ACC112 (cell line): Measurements from ENCODE around the gene DYNC2I2.

Experiments used
- H2AFZ ChIP-seq: fragments of 200-600 bp; sonication (generic); one replicate; pipeline ENCODE4 v1.6.0; 2017; ENCODE audit warnings: antibody characterized with exemption, low read length; ENCODE audit not compliant: unreplicated experiment
- H3K27ac ChIP-seq: fragments of 200-600 bp; sonication (generic); 2 replicates; pipeline ENCODE4 v1.5.1; 2014; ENCODE audit warnings: low read depth, mild to moderate bottlenecking, antibody characterized with exemption, low read length, moderate library complexity
- H3K27me3 ChIP-seq: fragments of 200-600 bp; sonication (generic); 2 replicates; pipeline ENCODE4 v1.6.1; 2014; ENCODE audit warnings: mild to moderate bottlenecking, antibody characterized with exemption, low read length, moderate library complexity, mixed read lengths; ENCODE audit not compliant: insufficient read depth
- H3K36me3 ChIP-seq: fragments of 200-600 bp; sonication (generic); 2 replicates; pipeline ENCODE4 v1.6.1; 2016; ENCODE audit warnings: mild to moderate bottlenecking, antibody characterized with exemption, low read length, moderate library complexity, mixed read lengths; ENCODE audit not compliant: insufficient read depth
- H3K4me1 ChIP-seq: fragments of 200-600 bp; sonication (generic); one replicate; pipeline ENCODE4 v1.6.1; 2016; ENCODE audit warnings: low read length, mixed read lengths; ENCODE audit not compliant: insufficient read depth, unreplicated experiment, control insufficient read depth
- H3K4me3 ChIP-seq: fragments of 200-600 bp; sonication (generic); 2 replicates; pipeline ENCODE4 v1.5.1; 2014; ENCODE audit warnings: mild to moderate bottlenecking, low read depth, low read length
- H3K79me2 ChIP-seq: fragments of 200-600 bp; sonication (generic); one replicate; pipeline ENCODE4 v1.6.0; 2016; ENCODE audit warnings: low read length; ENCODE audit not compliant: control insufficient read depth, unreplicated experiment, insufficient read depth

The DYNC2I2 gene

DNA sequence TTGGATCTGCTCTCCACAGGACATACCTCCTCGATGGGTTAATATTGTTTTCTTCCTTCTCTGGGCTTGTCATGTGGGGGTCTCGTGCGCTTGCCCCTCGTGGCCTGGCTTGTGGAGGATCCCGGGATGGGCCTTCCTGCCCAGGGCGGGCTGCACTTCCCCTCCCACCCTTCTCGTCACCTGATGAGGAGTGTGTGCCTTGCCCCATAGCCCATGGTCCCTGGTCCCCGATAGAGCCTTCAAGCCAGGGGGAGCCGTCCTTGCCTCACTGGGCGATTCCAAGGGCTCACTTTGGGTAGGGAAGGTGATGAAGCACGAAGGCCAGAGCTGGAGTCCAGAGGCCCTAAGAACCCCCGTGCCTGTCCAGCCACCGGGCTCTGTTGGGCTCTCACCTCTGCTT is 28.7 kb downstream of the DYNC2I2 start:
- H3K27ac ChIP-seq: no peak overlapping the region
- no peak overlapping the region for H2AFZ ChIP-seq
- peaks cover 11% of the 10 kb centered on the region for H3K4me1 ChIP-seq
- no peak overlapping the region for H3K4me3 ChIP-seq
- no peaks in the 10 kb centered on the region for H3K79me2 ChIP-seq
- no peaks in the 10 kb centered on the region for H3K27me3 ChIP-seq
- peaks cover 16% of the 10 kb centered on the region for H3K36me3 ChIP-seq

DNA sequence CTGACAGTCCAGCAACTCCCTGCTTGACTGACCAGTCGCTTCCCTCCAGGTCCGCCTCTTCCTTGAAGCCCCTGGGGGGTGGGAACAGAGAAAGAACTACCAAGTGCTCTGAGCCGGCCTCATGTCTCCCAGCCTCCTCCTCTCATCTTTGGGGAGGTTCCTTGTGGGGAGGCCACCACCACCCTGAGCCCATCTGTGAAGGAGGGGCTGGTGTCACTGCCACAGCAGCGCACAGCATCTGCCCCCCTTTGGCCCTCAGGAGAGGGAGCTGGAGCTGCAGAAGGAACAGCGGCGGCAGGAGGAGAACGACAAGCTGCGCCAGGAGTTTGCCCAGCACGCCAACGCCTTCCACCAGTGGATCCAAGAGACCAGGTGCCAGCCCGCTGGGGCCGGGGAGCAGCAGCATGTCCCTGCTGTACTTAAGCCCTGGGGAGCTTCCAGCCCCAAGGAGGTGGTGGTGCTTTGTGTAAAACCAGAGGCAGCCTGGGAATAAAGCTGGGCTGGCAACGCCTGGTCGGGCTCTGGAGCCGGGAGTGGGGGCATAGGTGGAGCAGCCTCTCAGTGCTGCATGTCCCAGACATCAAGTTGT is 29.4 kb downstream of the DYNC2I2 start:
- peaks cover 18% of the 10 kb centered on the region for H3K36me3 ChIP-seq
- no peak overlapping the region for H3K4me3 ChIP-seq
- no peak overlapping the region for H2AFZ ChIP-seq
- no peaks in the 10 kb centered on the region for H3K79me2 ChIP-seq
- no peaks in the 10 kb centered on the region for H3K27me3 ChIP-seq
- H3K27ac ChIP-seq: no peak overlapping the region
- H3K4me1 ChIP-seq: peaks cover 11% of the 10 kb centered on the region

DNA sequence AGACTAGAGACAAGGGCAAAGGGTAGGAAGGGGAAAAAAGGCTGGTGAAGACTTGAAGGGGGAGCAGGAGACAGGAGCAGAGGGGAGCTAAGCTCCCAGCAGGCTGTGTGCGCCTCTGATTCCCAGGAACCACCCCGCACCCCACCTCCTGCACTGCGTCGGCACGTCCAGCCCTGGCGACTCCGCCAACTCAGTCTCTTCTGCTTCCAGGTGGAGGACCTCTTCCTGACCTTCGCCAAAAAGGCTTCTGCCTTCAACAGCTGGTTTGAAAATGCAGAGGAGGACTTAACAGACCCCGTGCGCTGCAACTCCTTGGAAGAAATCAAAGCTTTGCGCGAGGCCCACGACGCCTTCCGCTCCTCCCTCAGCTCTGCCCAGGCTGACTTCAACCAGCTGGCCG is 30.5 kb downstream of the DYNC2I2 start:
- peaks cover 26% of the 10 kb centered on the region for H3K36me3 ChIP-seq
- H2AFZ ChIP-seq: no peak overlapping the region
- H3K79me2 ChIP-seq: no peaks in the 10 kb centered on the region
- no peak overlapping the region for H3K4me3 ChIP-seq
- no peaks in the 10 kb centered on the region for H3K27me3 ChIP-seq
- no peak overlapping the region for H3K27ac ChIP-seq
- H3K4me1 ChIP-seq: peaks cover 11% of the 10 kb centered on the region

DNA sequence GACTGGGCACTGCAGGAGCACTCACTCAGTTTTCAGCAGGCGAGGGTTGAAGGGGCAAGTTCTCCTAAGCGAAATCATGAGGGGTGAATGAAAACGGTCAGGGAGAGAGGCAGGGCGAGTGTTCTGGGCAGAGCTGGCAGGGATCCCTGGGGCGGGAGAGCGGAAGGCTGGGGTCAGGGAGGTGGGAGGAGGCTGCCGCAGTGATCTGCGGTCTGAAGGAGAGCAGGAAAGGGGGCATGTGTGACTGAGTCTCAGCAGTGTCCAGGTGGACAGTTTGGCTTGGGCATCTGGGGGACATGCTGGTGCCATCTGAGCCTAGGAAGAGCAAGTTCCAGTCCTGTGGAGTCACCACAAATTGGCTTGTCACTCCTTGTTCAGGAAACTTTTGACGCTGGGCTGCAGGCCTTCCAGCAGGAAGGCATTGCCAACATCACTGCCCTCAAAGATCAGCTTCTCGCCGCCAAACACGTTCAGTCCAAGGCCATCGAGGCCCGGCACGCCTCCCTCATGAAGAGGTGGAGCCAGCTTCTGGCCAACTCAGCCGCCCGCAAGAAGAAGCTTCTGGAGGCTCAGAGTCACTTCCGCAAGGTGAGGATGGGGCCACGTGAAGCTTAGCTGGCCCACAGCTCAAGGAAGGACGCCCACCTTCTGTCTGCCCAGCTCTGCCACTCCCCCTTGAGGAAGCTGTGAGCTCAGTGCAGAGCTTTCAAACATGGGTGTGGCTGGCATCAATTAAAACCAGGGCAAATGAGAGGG is 31.1 kb downstream of the DYNC2I2 start:
- no peak overlapping the region for H3K4me3 ChIP-seq
- H3K79me2 ChIP-seq: no peaks in the 10 kb centered on the region
- no peak overlapping the region for H3K27ac ChIP-seq
- no peaks in the 10 kb centered on the region for H3K27me3 ChIP-seq
- no peak overlapping the region for H2AFZ ChIP-seq
- peaks cover 11% of the 10 kb centered on the region for H3K4me1 ChIP-seq
- peaks cover 29% of the 10 kb centered on the region for H3K36me3 ChIP-seq

DNA sequence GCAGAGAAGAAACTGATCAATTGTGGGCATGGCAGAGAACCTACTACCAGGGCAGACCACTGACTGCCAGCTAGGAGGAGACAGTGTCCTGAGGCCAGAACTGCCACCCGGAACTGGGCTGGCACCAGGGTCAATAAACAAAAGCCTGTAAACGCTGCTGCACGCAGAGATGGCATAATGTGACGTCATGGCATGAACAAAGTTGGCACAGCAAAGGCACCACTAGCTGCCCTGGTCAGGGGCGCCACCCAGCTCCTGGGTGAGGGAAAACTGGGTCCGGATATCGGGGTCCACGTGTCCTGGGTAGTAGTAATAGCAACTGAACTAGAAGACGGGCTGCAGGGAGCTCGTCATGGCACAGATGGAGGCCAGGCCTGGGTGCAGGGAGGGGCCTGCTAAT is 32.1 kb downstream of the DYNC2I2 start:
- Histone ChIP-seq H3K79me2 (no peaks in the 10 kb centered on the region), H3K27me3 (no peaks in the 10 kb centered on the region), H3K4me3 (no peak overlapping the region), H3K27ac (no peak overlapping the region), H2AFZ (no peak overlapping the region), H3K4me1 (peaks cover 9% of the 10 kb centered on the region), H3K36me3 (peaks cover 33% of the 10 kb centered on the region)

DNA sequence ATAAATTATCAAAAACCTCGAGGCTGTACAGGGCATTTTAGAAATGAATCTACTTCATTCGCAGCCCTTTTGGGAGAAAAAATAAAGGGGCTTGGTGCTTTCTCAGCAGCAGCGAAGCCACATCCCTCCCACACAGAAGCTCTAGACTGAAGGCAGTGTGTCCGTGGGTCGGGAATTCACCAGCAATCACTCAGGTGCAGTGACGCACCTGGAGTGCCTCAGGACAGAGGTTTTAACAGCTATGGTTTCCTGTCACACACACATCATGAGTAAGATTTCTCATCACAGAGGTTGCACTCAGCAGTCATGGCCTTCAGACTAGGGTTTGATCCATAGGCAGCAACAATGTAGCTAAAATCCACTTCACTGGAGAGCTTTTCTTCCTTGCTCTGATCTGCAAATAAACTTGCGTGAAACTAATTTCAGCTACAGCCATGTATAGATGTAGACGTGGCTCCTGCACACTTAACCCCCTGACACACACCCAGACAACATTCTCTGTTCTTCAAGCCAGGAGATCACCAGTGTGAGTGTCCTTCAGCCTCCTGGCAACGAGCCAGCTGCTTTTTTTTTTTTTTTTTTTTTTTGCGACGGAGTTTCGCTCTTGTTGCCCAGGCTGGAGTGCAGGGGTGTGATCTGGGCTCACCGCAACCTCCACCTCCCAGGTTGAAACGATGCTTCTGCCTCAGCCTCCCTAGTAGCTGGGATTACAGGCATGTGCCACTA is 34.8 kb downstream of the DYNC2I2 start:
- Histone ChIP-seq H2AFZ (no peak overlapping the region), H3K36me3 (peaks cover 46% of the 10 kb centered on the region), H3K27ac (no peak overlapping the region), H3K4me3 (no peak overlapping the region), H3K79me2 (no peaks in the 10 kb centered on the region), H3K4me1 (no peaks in the 10 kb centered on the region), H3K27me3 (no peaks in the 10 kb centered on the region)

DNA sequence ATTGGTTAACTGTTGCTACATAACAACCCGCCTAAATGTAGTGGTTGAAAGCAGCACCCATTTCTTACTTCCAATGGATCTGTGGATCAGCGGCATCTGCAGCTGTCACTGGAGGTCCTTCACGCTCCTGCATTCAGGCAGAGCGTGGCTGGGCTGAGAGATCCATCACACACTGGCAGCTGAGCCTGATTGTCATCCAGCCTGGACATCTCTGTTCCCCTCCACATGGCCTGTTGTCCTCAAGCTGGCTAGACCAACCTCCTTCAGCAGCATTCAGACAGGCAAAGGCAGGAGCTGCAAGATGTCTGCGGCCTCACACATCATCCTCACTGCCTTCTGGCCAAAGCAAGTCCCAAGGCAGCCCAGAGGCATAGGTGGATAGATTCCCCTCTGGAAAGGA is 36.9 kb downstream of the DYNC2I2 start:
- no peak overlapping the region for H2AFZ ChIP-seq
- H3K4me3 ChIP-seq: no peak overlapping the region
- peaks cover 43% of the 10 kb centered on the region for H3K36me3 ChIP-seq
- H3K27me3 ChIP-seq: no peaks in the 10 kb centered on the region
- H3K79me2 ChIP-seq: no peaks in the 10 kb centered on the region
- H3K27ac ChIP-seq: no peak overlapping the region
- H3K4me1 ChIP-seq: no peaks in the 10 kb centered on the region

DNA sequence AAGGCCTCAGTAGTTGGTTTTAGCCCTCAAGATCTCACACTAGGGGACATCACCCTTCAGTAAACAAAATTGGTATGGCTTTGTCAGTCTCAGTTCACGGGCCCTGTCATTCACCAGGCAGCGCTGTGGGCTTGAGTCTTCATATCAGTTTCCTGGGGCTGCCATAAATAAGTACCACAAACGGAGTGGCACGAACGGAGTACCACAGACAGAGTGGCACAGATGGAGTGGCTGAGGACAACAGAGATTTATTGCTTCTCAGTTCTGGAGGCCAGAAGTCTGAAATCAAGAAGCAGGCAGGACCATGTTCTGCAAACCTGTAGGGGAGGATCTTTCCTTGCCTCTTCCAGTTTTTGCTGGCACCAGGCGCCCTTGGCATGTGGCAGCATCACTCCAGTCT is 37.5 kb downstream of the DYNC2I2 start:
- Histone ChIP-seq H3K4me3 (no peak overlapping the region), H3K27me3 (no peaks in the 10 kb centered on the region), H2AFZ (no peak overlapping the region), H3K4me1 (no peaks in the 10 kb centered on the region), H3K36me3 (peaks cover 41% of the 10 kb centered on the region), H3K27ac (no peak overlapping the region), H3K79me2 (no peaks in the 10 kb centered on the region)

DNA sequence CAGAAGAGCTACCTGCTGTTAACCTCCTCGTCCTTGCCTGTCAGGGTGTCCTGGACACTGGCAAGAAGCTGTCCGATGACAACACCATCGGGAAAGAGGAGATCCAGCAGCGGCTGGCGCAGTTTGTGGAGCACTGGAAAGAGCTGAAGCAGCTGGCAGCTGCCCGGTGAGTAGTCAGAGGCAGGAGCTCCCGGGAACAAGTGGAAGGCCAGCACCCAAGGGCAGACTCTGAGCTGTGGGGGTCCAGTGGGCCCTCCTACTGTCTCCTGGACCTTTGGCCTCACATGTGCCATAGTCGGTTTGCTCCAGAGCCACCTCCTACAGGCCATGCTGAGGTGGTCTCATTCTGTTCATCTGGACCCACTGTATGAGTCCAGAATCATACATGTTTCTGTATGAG is 38.7 kb downstream of the DYNC2I2 start:
- peaks cover 45% of the 10 kb centered on the region for H3K36me3 ChIP-seq
- H3K4me1 ChIP-seq: no peaks in the 10 kb centered on the region
- no peaks in the 10 kb centered on the region for H3K27me3 ChIP-seq
- H3K79me2 ChIP-seq: no peaks in the 10 kb centered on the region
- no peak overlapping the region for H2AFZ ChIP-seq
- H3K4me3 ChIP-seq: no peak overlapping the region
- no peak overlapping the region for H3K27ac ChIP-seq

DNA sequence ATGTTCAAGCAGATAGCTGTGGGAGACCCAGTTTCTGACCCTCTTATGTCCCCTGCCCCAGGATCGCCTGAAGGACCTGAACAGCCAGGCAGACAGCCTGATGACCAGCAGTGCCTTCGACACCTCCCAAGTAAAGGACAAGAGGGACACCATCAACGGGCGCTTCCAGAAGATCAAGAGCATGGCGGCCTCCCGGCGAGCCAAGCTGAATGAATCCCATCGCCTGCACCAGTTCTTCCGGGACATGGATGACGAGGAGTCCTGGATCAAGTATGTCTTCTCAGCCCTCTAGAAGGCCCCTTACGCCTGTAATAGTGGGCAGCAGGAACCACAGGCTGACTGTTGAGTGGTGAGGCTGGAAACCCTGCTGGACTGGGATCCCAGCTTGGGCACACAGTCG is 41.1 kb downstream of the DYNC2I2 start:
- Histone ChIP-seq H3K4me3 (no peak overlapping the region), H3K27me3 (no peaks in the 10 kb centered on the region), H3K79me2 (no peaks in the 10 kb centered on the region), H3K27ac (no peak overlapping the region), H3K4me1 (no peaks in the 10 kb centered on the region), H3K36me3 (peaks cover 42% of the 10 kb centered on the region), H2AFZ (no peak overlapping the region)

DNA sequence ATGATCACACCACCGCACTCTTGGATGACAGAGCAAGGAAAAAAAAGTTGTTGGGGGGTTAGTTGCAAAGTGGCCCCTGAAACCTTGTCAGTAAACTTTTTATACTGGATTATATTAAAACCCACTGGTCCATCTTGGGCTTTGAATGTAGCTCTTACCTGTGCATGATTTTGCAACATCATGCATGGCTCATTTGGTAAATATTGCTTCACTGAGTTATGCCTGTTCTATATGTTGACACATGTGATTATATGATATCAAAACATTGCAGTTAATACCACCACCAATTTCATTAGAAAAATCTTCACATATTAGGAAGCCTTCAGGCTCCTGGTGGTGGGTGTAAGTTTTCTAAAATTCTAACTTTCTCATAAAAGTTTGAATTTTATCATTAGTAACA is 41.9 kb downstream of the DYNC2I2 start:
- Histone ChIP-seq H3K36me3 (peaks cover 45% of the 10 kb centered on the region), H3K27me3 (no peaks in the 10 kb centered on the region), H3K4me3 (no peak overlapping the region), H3K79me2 (no peaks in the 10 kb centered on the region), H2AFZ (no peak overlapping the region), H3K4me1 (no peaks in the 10 kb centered on the region), H3K27ac (no peak overlapping the region)
